ENCODE results near the gene CAV1. TPM values are rescaled to one million over a fixed set of nuclear protein-coding genes. Genes with fewer than 3 reads are reported as not detected.

The CAV1 gene
- total and polyA plus RNA-seq, 12 donors: 93.0 to 364 (median 274) TPM

- TF ChIP-seq, protein P1, sequence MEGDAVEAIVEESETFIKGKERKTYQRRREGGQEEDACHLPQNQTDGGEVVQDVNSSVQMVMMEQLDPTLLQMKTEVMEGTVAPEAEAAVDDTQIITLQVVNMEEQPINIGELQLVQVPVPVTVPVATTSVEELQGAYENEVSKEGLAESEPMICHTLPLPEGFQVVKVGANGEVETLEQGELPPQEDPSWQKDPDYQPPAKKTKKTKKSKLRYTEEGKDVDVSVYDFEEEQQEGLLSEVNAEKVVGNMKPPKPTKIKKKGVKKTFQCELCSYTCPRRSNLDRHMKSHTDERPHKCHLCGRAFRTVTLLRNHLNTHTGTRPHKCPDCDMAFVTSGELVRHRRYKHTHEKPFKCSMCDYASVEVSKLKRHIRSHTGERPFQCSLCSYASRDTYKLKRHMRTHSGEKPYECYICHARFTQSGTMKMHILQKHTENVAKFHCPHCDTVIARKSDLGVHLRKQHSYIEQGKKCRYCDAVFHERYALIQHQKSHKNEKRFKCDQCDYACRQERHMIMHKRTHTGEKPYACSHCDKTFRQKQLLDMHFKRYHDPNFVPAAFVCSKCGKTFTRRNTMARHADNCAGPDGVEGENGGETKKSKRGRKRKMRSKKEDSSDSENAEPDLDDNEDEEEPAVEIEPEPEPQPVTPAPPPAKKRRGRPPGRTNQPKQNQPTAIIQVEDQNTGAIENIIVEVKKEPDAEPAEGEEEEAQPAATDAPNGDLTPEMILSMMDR (IDR thresholded peaks at IDR 0.05): no peak
- peaks cover 0 to 45% (median 0%) of the 10 kb centered on the region in 7 donors for H3K27me3 ChIP-seq
- WGBS, 2 donors: 13 to 19% methylated on average over 5 of the region's 5 CpGs
- H3K4me3 ChIP-seq: peak overlapping the region; percentile 61 to 96 (median 76)
- H3K4me1 ChIP-seq: peaks cover 2 to 84% (median 58%) of the 10 kb centered on the region in 9 donors
- peak overlapping the region; percentile 90 to 99 (median 96) for H3K27ac ChIP-seq
- ATAC-seq: no peak
- H3K9me3 ChIP-seq: no peaks in the 10 kb centered on the region
- H3K36me3 ChIP-seq: peaks cover 0 to 55% (median 9%) of the 10 kb centered on the region in 9 donors
- intact Hi-C loops (cut with DNase I): loop anchor here (2.0 to 10.0 kb wide), 14 partner anchors 56 to 270 kb away; no protein-coding TSS in a partner anchor
- no peak for DNase-seq
These were observed 2.1 kb downstream of the CAV1 start for GRCh38 chr7:116526897-116527296.

GRCh38 chr7:116527521-116527920 is 2.7 kb downstream of the CAV1 start:
- intact Hi-C loops (cut with DNase I): loop anchor here (2.0 to 10.0 kb wide), 14 partner anchors 55 to 270 kb away; no protein-coding TSS in a partner anchor
- H3K4me1 ChIP-seq: peaks cover 2 to 84% (median 64%) of the 10 kb centered on the region in 9 donors
- peak overlapping the region; percentile 15 to 99 (median 96) for H3K27ac ChIP-seq
- peaks cover 0 to 61% (median 9%) of the 10 kb centered on the region in 9 donors for H3K36me3 ChIP-seq
- H3K4me3 ChIP-seq: peak overlapping the region; percentile 61 to 96 (median 76)
- DNase-seq: no peak
- 17 to 18% methylated on average over 3 of the region's 3 CpGs for WGBS, 2 donors
- no peaks in the 10 kb centered on the region for H3K9me3 ChIP-seq
- H3K27me3 ChIP-seq: peaks cover 0 to 40% (median 0%) of the 10 kb centered on the region in 7 donors
- ATAC-seq: no peak
- TF ChIP-seq, protein P1 (IDR thresholded peaks at IDR 0.05): no peak

DNA sequence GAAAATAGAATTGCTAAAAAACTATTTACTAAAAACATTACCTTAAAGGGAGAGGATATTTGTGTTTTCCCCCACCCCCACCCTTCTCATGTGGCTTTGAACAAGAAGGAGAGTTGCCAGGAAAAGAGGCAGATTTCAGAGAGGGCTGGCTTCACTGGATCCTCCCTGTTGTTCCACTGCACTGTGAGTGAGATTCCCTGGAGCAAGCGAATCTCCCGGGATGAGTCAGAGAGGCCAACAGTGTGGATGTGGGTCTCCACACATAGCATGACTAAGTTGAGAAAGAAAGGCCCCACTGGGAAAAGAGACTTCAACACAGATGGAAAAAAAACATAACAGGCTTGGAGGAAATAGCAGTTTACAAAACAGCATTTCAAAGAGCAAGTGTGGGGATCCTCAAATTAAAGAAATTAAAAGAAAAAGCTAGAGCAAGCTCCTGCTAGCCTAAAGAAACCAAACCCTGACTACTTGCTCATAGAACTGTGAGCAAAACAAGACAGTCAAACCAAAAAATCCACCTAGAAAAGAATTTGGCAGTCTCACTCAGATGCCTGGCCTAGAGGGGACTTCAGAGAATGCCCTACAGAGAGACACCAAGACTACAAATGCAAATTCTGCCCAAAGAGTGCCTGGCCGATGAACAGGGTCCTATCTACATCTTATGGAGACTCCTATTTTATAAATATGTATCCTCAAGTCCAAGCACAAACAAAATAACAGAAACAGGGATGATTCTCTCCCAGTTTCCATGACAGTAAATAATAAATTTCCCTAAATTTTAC is 3.4 kb downstream of the CAV1 start:
- intact Hi-C loops (cut with DNase I): loop anchor here (1.0 to 10.0 kb wide), 11 partner anchors 57 to 271 kb away; no protein-coding TSS in a partner anchor
- Histone ChIP-seq H3K27ac (peak overlapping the region; percentile 15 to 99 (median 96)), H3K36me3 (peaks cover 0 to 68% (median 9%) of the 10 kb centered on the region in 9 donors), H3K4me1 (peaks cover 2 to 85% (median 69%) of the 10 kb centered on the region in 9 donors), H3K4me3 (peak overlapping the region; percentile 61 to 96 (median 76)), H3K9me3 (no peaks in the 10 kb centered on the region), H3K27me3 (peaks cover 0 to 38% (median 0%) of the 10 kb centered on the region in 7 donors)
- DNase-seq (peak; percentile 31 to 76), ATAC-seq (peak in 3 of 8 donors; percentile 23 to 67 (median 26))
- 16 to 17% methylated on average over 3 of the region's 3 CpGs for WGBS, 2 donors
- TF ChIP-seq, protein P1 (IDR thresholded peaks at IDR 0.05): no peak

GRCh38 chr7:116529250-116529649 is 4.4 kb downstream of the CAV1 start:
- peak overlapping the region in 9 of 10 donors; percentile 61 to 96 (median 73) for H3K4me3 ChIP-seq
- DNase-seq (no peak), ATAC-seq (no peak)
- peaks cover 0 to 32% (median 0%) of the 10 kb centered on the region in 7 donors for H3K27me3 ChIP-seq
- 21 to 37% methylated on average over 1 of the region's 1 CpG for WGBS, 2 donors
- no peaks in the 10 kb centered on the region for H3K9me3 ChIP-seq
- H3K36me3 ChIP-seq: peaks cover 0 to 76% (median 16%) of the 10 kb centered on the region in 9 donors
- H3K4me1 ChIP-seq: peaks cover 2 to 83% (median 69%) of the 10 kb centered on the region in 9 donors
- H3K27ac ChIP-seq: peak overlapping the region in 8 of 10 donors; percentile 90 to 99 (median 98)
- intact Hi-C loops (cut with DNase I): loop anchor here (5.0 to 10.0 kb wide), 10 partner anchors 56 to 272 kb away; no protein-coding TSS in a partner anchor
- TF ChIP-seq, protein P1 (IDR thresholded peaks at IDR 0.05): no peak
